GM12864 (cell line): Measurements from ENCODE around the gene KBTBD4.

Experiments used
- DNase-seq: peaks from one replicate; pipeline ENCODE4 v3.0.0-alpha.2; 2011; ENCODE audit warnings: low read depth
- H3K4me3 ChIP-seq: 2 replicates; pipeline ENCODE4 v1.5.1; 2011; ENCODE audit warnings: mild to moderate bottlenecking, low read depth, low read length, control low read depth
- TF ChIP-seq, protein P1 (sequence below): IDR thresholded peaks from 2 replicates; pipeline ENCODE4 v1.5.1; 2011; ENCODE audit warnings: low read depth, mild to moderate bottlenecking, moderate library complexity, low read length, control low read depth, inconsistent platforms; ENCODE audit errors: missing control alignments

Gene KBTBD4

DNA sequence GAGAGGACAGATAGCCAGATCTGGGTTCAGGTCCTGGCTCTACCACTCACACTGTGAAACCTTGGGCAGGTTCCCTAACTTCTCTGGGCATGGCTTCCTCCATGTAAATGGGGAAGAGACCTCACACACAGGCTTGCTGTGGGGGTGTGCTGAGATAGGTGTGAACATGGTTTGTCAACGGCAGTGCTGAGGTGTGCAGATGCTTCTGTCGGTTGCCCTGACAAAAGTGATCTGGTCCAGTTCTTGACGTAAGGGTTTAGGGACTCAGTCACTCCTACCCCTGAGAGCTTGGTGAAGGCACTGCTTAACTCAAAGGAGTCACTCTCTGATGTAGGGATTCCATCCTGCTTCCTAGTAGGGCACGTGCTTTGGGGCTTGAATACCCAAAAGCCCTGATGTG lies 13.5 kb upstream of the KBTBD4 start:
- no peak overlapping the region for H3K4me3 ChIP-seq
- TF ChIP-seq, protein P1, sequence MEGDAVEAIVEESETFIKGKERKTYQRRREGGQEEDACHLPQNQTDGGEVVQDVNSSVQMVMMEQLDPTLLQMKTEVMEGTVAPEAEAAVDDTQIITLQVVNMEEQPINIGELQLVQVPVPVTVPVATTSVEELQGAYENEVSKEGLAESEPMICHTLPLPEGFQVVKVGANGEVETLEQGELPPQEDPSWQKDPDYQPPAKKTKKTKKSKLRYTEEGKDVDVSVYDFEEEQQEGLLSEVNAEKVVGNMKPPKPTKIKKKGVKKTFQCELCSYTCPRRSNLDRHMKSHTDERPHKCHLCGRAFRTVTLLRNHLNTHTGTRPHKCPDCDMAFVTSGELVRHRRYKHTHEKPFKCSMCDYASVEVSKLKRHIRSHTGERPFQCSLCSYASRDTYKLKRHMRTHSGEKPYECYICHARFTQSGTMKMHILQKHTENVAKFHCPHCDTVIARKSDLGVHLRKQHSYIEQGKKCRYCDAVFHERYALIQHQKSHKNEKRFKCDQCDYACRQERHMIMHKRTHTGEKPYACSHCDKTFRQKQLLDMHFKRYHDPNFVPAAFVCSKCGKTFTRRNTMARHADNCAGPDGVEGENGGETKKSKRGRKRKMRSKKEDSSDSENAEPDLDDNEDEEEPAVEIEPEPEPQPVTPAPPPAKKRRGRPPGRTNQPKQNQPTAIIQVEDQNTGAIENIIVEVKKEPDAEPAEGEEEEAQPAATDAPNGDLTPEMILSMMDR: no peak
- no peak for DNase-seq

DNA sequence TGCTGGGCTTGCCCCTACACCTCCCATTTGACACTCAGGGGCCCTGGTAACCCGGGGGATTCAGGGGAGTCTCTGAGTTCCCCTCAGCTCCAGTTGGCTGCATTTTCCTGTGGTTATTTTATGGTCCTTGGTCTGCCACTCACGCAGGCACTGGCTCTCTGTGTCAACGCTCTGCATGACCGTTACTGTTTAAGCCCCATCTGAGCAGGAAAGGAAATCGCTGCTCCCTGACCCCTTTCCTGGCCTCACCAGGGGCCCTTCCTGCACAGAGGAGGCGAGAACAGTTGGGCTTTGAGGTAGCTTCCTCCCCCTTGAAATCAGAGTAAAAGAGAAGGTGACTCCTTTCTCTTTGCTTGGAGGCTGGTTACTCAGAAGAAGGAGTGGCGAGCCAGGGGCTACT lies 13.0 kb upstream of the KBTBD4 start:
- H3K4me3 ChIP-seq: no peak overlapping the region
- no peak for DNase-seq
- TF ChIP-seq, protein P1: no peak

GRCh38 chr11:47589977-47590861 lies 11.4 kb upstream of the KBTBD4 start:
- TF ChIP-seq, protein P1: no peak
- H3K4me3 ChIP-seq: no peak overlapping the region
- DNase-seq: no peak

DNA sequence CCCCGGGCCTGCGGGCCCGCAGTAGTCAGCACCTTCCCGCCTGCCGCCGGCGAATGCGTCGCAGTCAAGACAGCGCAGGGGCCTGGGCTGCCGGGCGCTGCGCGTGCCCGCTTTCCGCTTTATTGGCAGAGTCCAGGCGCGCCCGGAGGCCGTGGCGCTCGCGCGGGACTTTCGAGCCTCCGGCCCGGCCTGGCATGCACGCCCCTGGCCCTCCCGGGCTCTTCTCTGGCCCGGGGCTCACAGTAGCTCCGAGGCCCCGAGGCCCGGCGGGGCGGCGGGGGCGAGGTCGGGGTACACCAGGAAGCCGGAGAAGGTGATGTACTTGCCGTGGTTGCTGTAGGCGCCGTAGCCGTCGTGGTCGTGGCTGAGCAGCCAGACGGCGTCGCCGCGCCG lies 10.8 kb upstream of the KBTBD4 start:
- no peak overlapping the region for H3K4me3 ChIP-seq
- DNase-seq: no peak
- TF ChIP-seq, protein P1: no peak

DNA sequence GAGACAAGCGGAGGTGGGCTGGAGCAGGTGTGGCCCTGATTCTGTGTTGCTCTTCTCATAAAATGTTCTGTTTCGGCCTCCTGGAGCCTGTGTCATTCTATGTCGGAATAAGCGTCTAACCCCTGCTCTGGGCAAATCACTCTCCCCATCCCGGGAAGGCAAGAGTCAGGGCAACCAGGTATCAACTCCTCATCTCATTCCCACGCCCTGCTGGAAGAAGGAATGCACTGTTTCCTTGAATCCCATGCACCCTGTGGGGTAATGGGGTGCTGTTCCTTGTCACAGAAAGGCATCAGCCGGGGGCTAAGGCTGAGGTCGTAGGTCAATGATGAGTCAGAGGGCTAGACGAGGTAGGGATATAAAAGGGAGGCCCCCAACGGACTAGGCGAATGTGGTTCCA lies 10.3 kb upstream of the KBTBD4 start:
- H3K4me3 ChIP-seq: no peak overlapping the region
- TF ChIP-seq, protein P1: no peak
- DNase-seq: no peak

DNA sequence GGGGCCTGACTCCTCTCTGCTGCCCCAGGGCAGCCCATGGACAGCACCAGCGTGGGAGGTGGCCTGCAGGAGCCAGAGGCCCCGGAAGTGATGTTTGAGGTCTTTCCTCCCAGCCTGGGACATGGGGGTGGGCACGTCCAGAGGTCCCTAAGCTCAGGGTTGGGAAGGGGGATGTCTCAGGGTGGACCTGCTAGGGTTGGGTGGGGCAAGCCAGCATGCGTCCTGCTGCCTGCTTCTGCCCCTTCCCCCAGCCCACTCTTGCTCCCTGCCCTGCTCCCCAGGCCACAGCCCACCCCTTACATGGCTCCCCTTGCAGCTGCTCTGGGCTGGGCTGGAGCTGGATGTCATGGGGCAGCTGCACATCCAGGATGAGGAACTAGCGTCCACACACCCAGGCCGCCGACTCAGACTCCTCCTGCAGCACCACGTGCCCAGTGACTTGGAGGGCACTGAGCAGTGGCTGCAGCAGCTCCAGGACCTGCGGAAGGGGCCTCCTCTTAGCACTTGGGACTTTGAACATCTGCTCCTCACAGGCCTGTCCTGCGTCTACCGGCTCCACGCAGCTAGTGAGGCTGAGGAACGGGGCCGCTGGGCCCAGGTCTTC lies 9.1 kb upstream of the KBTBD4 start:
- DNase-seq: no peak

More for the DNA sequence above, 9.1 kb upstream of the KBTBD4 start:
- TF ChIP-seq, protein P1: no peak
- H3K4me3 ChIP-seq: no peak overlapping the region
